SK-N-MC (cell line): Measurements from ENCODE around the gene CSNK1A1.

Experiments used
- EZH2 ChIP-seq: fragments of 200-600 bp; sonication (generic); IDR thresholded peaks from one replicate; pipeline ENCODE4 v1.6.1; 2017; ENCODE audit warnings: antibody characterized with exemption
- FOXP2 ChIP-seq: optimal IDR thresholded peaks from 2 replicates; pipeline ENCODE3; 2011; ENCODE audit warnings: mild to moderate bottlenecking, moderate library complexity; ENCODE audit not compliant: insufficient read depth; ENCODE audit errors: extremely low read length, control extremely low read depth
- POLR2AphosphoS5 ChIP-seq: IDR thresholded peaks from 2 replicates; pipeline ENCODE4 v1.6.1; 2012; ENCODE audit warnings: mild to moderate bottlenecking, low read depth, low read length, borderline replicate concordance

DNA sequence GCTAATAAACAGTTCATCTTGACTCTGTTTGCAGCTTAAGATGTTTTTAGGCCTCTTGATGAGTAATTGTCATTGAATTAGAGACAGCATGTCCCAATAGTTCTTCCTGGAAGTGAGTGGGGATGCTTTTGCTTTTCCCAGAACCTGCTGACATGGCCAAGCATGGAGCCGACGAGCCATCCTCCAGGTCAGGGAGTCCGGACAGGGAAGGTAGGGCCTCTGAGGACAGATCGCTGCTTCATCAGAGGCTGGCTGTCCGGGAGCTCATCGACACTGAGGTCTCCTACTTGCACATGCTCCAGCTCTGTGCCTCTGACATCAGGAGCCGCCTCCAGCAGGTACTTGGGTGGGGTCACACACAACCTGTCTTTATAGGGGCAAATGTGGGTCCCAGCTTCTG lies 46.4 kb upstream of the CSNK1A1 start:
- no peak for TF ChIP-seq POLR2AphosphoS5
- no peak for TF ChIP-seq EZH2
- TF ChIP-seq FOXP2, result no peak
